Endothelial cell of umbilical vein (primary cell): ENCODE results near the gene PODNL1.

Experiments used
- EZH2 ChIP-seq: IDR thresholded peaks from 2 replicates; pipeline ENCODE4 v1.6.1; 2012; ENCODE audit warnings: borderline replicate concordance, low read depth, mild to moderate bottlenecking, moderate library complexity, low read length, inconsistent platforms; ENCODE audit not compliant: severe bottlenecking
- FOS ChIP-seq: IDR thresholded peaks from 2 replicates; pipeline ENCODE4 v1.6.1; 2011; ENCODE audit warnings: mild to moderate bottlenecking, low read length, moderate library complexity, borderline replicate concordance; ENCODE audit not compliant: insufficient read depth
- JUN ChIP-seq: IDR thresholded peaks from 2 replicates; pipeline ENCODE4 v1.6.1; 2011; ENCODE audit warnings: borderline replicate concordance, low read depth; ENCODE audit not compliant: insufficient read length, insufficient read depth
- MYC ChIP-seq: IDR thresholded peaks from one replicate; pipeline ENCODE4 v1.6.1; 2011; ENCODE audit warnings: mild to moderate bottlenecking, low read depth, low read length
- POLR2A ChIP-seq: IDR thresholded peaks from 2 replicates; pipeline ENCODE4 v1.6.1; 2012; ENCODE audit warnings: low read depth, mild to moderate bottlenecking, control low read depth, low read length
- POLR2AphosphoS5 ChIP-seq: IDR thresholded peaks from 2 replicates; pipeline ENCODE4 v1.6.1; 2012; ENCODE audit warnings: low read depth, mild to moderate bottlenecking, control low read depth, low read length, moderate library complexity; ENCODE audit not compliant: insufficient read depth
- TF ChIP-seq, protein P1 (sequence below), 2 donors: IDR thresholded peaks; 1 replicate in 1 of 2; 2 replicates in 1 of 2; pipeline ENCODE4 v1.5.1; 2011; ENCODE audit warnings: low read length in 2 of 2, mild to moderate bottlenecking in 2 of 2, moderate library complexity in 2 of 2, control low read depth in 1 of 2, inconsistent platforms in 1 of 2, low read depth in 1 of 2; ENCODE audit not compliant: insufficient read depth in 1 of 2; ENCODE audit errors: extremely low read depth in 1 of 2
- TF ChIP-seq, protein P2 (sequence below): IDR thresholded peaks from 2 replicates; pipeline ENCODE4 v1.6.1; 2011; ENCODE audit not compliant: insufficient read depth, insufficient read length

DNA sequence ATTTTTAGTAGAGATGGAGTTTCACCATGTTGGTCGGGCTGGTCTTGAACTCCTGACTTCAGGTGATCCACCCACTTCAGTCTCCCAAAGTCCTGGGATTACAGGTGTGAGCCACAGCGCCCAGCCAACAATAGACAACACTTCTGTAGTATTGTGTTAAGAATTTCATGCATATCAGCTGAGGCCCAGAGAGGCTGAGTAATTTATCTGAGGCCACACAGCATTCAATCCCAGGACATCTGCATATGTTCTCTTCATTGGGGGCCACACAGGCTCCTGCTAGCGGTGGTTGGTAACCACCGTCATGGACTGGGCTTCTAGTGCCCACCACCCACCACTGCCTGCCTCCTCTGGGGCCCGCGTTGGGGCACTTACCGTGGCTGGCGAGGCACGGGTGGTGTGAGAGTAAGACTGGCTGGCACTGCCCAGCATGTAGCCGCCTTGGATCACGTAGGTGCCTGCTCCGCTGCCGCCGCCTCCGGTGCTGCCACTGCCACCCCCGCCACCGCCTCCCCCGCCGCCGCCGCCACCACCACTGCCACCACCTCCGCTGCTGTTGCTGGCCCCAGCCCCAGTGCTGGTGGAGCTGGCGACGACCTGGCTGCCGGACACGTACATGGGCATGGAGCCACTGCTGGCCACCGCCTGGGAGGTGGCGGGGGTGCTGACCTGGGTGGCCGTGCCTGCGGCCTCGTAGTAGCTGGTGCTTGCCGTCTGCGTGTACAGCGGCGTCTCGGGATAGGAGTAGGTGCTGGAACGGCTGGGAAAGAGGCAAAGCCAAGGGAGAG lies 34.3 kb upstream of the PODNL1 start:
- TF ChIP-seq POLR2A, result no peak
- TF ChIP-seq, protein P1, sequence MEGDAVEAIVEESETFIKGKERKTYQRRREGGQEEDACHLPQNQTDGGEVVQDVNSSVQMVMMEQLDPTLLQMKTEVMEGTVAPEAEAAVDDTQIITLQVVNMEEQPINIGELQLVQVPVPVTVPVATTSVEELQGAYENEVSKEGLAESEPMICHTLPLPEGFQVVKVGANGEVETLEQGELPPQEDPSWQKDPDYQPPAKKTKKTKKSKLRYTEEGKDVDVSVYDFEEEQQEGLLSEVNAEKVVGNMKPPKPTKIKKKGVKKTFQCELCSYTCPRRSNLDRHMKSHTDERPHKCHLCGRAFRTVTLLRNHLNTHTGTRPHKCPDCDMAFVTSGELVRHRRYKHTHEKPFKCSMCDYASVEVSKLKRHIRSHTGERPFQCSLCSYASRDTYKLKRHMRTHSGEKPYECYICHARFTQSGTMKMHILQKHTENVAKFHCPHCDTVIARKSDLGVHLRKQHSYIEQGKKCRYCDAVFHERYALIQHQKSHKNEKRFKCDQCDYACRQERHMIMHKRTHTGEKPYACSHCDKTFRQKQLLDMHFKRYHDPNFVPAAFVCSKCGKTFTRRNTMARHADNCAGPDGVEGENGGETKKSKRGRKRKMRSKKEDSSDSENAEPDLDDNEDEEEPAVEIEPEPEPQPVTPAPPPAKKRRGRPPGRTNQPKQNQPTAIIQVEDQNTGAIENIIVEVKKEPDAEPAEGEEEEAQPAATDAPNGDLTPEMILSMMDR (IDR thresholded peaks at IDR 0.05; ENCODE audit: extremely low read depth in 1 of 2, insufficient read depth in 1 of 2, low read depth in 1 of 2, low read length in 2 of 2), result no peak
- TF ChIP-seq EZH2, result no peak
- no peak for TF ChIP-seq JUN
- TF ChIP-seq, protein P2, sequence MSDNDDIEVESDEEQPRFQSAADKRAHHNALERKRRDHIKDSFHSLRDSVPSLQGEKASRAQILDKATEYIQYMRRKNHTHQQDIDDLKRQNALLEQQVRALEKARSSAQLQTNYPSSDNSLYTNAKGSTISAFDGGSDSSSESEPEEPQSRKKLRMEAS, result no peak
- no peak for TF ChIP-seq MYC
- TF ChIP-seq POLR2AphosphoS5, result no peak
- no peak for TF ChIP-seq FOS
